Skin of body (tissue), 2 donors: Measurements from ENCODE around the gene NXNL1. TPM values are rescaled to one million over a fixed set of nuclear protein-coding genes. Genes with fewer than 3 reads are reported as not detected.
"Not testable (repeated sequence)": the region's sequence is repeated elsewhere in the genome, so short reads cannot be mapped to it uniquely, and the experiment has no call there.

Experiments
- DNase-seq: peaks from one replicate; lab custom pipeline; 2025; lab: John Stamatoyannopoulos, UW
- total RNA-seq: library from RNA; depleted of rRNA; stranded (reverse); fragments of >200 nt; gene quantifications from one replicate; pipeline ENCODE4 v1.2.3, GENCODE V29; 2014

NXNL1 gene
- total RNA-seq, 1 donor from 2014 or later: not detected

- no peak for DNase-seq
These were observed 26.8 kb upstream of the NXNL1 start for GRCh38 chr19:17487284-17488121.

GRCh38 chr19:17486545-17487240 is 26.0 kb upstream of the NXNL1 start:
- no peak for DNase-seq

- DNase-seq: no peak
These were observed 23.9 kb upstream of the NXNL1 start for GRCh38 chr19:17484520-17485185.

- no peak for DNase-seq
These were observed 22.9 kb upstream of the NXNL1 start for GRCh38 chr19:17483605-17484002.

GRCh38 chr19:17482877-17483604 is 22.3 kb upstream of the NXNL1 start:
- no peak for DNase-seq

GRCh38 chr19:17481986-17482385 is 21.3 kb upstream of the NXNL1 start:
- no peak for DNase-seq

GRCh38 chr19:17479325-17479791 is 18.6 kb upstream of the NXNL1 start:
- DNase-seq: peak; percentile 35

GRCh38 chr19:17475541-17476115 is 14.9 kb upstream of the NXNL1 start:
- DNase-seq: peak; percentile 34

- DNase-seq: not testable (repeated sequence)
These were observed 14.3 kb upstream of the NXNL1 start for GRCh38 chr19:17475011-17475540.

GRCh38 chr19:17473041-17473440 is 12.3 kb upstream of the NXNL1 start:
- DNase-seq: no peak

- DNase-seq: no peak
These were observed 10.8 kb upstream of the NXNL1 start for GRCh38 chr19:17471410-17472125.

GRCh38 chr19:17470068-17470841 is 9.5 kb upstream of the NXNL1 start, which contains the start of gene SLC27A1:
Gene SLC27A1, plus strand, starts transcription at chr19:17470524. Its CDS starts 17 bp downstream, at chr19:17470541.
- DNase-seq: peak; percentile 99

- DNase-seq: peak; percentile 96
These were observed 8.8 kb upstream of the NXNL1 start for GRCh38 chr19:17469481-17470067.

GRCh38 chr19:17469092-17469480 is 8.4 kb upstream of the NXNL1 start:
- no peak for DNase-seq

- no peak for DNase-seq
These were observed 7.8 kb upstream of the NXNL1 start for GRCh38 chr19:17468302-17469091.

- DNase-seq: no peak
These were observed 7.0 kb upstream of the NXNL1 start for GRCh38 chr19:17467471-17468301.

- no peak for DNase-seq
These were observed 5.7 kb upstream of the NXNL1 start for GRCh38 chr19:17466487-17466850.
